SU-DHL-6 (cell line): ENCODE measurements around the gene TMEM170B.

Source experiments
- CTCF ChIP-seq: fragments of 200-600 bp; sonication (generic); IDR thresholded peaks from one replicate; pipeline ENCODE4 v1.5.1; 2017; ENCODE audit warnings: antibody characterized with exemption, mild to moderate bottlenecking, low read length, moderate library complexity; ENCODE audit not compliant: insufficient read depth, poor library complexity, severe bottlenecking
- EZH2phosphoT487 ChIP-seq: fragments of 200-600 bp; sonication (generic), shearing (Covaris generic); conservative IDR thresholded peaks from 2 replicates; pipeline ENCODE4 v1.6.1; 2018; ENCODE audit warnings: mild to moderate bottlenecking, antibody characterized with exemption, low read length, moderate library complexity, mixed read lengths

- TF ChIP-seq CTCF (peak; percentile 99), EZH2phosphoT487 (no peak)
Observed at GRCh38 chr6:11575408-11576033, 38.0 kb downstream of the TMEM170B start.
